Neural progenitor cell (in vitro differentiated cells): ENCODE data around the gene IGSF8.

Source experiments
- EZH2phosphoT487 ChIP-seq: fragments of 200-600 bp; sonication (generic); IDR thresholded peaks from 2 replicates; pipeline ENCODE4 v1.6.1; 2017; ENCODE audit warnings: antibody characterized with exemption
- TF ChIP-seq, protein P1 (sequence below): fragments of 200-600 bp; sonication (generic); IDR thresholded peaks from 2 replicates; pipeline ENCODE4 v1.5.1; 2017; ENCODE audit warnings: antibody characterized with exemption, mild to moderate bottlenecking

- TF ChIP-seq, protein P1, sequence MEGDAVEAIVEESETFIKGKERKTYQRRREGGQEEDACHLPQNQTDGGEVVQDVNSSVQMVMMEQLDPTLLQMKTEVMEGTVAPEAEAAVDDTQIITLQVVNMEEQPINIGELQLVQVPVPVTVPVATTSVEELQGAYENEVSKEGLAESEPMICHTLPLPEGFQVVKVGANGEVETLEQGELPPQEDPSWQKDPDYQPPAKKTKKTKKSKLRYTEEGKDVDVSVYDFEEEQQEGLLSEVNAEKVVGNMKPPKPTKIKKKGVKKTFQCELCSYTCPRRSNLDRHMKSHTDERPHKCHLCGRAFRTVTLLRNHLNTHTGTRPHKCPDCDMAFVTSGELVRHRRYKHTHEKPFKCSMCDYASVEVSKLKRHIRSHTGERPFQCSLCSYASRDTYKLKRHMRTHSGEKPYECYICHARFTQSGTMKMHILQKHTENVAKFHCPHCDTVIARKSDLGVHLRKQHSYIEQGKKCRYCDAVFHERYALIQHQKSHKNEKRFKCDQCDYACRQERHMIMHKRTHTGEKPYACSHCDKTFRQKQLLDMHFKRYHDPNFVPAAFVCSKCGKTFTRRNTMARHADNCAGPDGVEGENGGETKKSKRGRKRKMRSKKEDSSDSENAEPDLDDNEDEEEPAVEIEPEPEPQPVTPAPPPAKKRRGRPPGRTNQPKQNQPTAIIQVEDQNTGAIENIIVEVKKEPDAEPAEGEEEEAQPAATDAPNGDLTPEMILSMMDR = no peak
- no peak for TF ChIP-seq EZH2phosphoT487
Measured at GRCh38 chr1:160075836-160076235, 22.6 kb downstream of the IGSF8 start.
